OCI-LY7 (cell line): ENCODE results near the gene GPR153. TPM values are rescaled to one million over a fixed set of nuclear protein-coding genes. Genes with fewer than 3 reads are reported as not detected.

Experiments
- BruUV-seq: library from RNA; stranded (reverse); fragments of 400-500 nt; replicated peaks from 2 replicates; lab custom pipeline; 2021; lab: Mats Ljungman, UMichigan
- CTCF ChIA-PET: fragments of 300-600 bp; sonication (Branson Sonifier 250); formaldehyde crosslinking; loops from one replicate; lab custom pipeline; 2022; ENCODE audit warnings: antibody characterized with exemption; ENCODE audit not compliant: unreplicated experiment; lab: Charles Lee
- POLR2A ChIA-PET: fragments of 300-600 bp; sonication (Branson Sonifier 250); formaldehyde crosslinking; loops from one replicate; lab custom pipeline; 2022; ENCODE audit warnings: antibody characterized with exemption; lab: Charles Lee
- DNase-seq: peaks from one replicate; pipeline ENCODE4 v3.0.0-alpha.2; 2015; ENCODE audit warnings: low spot score
- H2AFZ ChIP-seq: fragments of 200-600 bp; sonication (generic), shearing (Covaris generic); 2 replicates; pipeline ENCODE4 v1.6.1; 2014; ENCODE audit warnings: mild to moderate bottlenecking, antibody characterized with exemption, low read length, moderate library complexity
- H3K27ac ChIP-seq: fragments of 200-600 bp; sonication (generic); 2 replicates; pipeline ENCODE4 v1.5.1; 2014; ENCODE audit warnings: mixed run types, low read depth, mild to moderate bottlenecking, moderate library complexity, low read length, inconsistent platforms; ENCODE audit not compliant: poor library complexity, severe bottlenecking
- H3K36me3 ChIP-seq: fragments of 200-600 bp; sonication (generic); 2 replicates; pipeline ENCODE4 v1.6.1; 2014; ENCODE audit warnings: mild to moderate bottlenecking, antibody characterized with exemption, low read length, moderate library complexity, mixed read lengths; ENCODE audit not compliant: insufficient read depth
- H3K4me1 ChIP-seq: fragments of 200-600 bp; sonication (generic); 2 replicates; pipeline ENCODE4 v1.5.1; 2014; ENCODE audit warnings: mild to moderate bottlenecking, low read length; ENCODE audit not compliant: insufficient read depth, poor library complexity, severe bottlenecking
- H3K4me2 ChIP-seq: fragments of 200-600 bp; sonication (generic); 2 replicates; pipeline ENCODE4 v1.6.1; 2014; ENCODE audit warnings: mild to moderate bottlenecking, low read length
- H3K4me3 ChIP-seq: fragments of 200-600 bp; sonication (generic); 2 replicates; pipeline ENCODE4 v1.5.1; 2014; ENCODE audit warnings: mild to moderate bottlenecking, low read depth, low read length; ENCODE audit not compliant: poor library complexity, severe bottlenecking
- H3K79me2 ChIP-seq: fragments of 200-600 bp; sonication (generic); 2 replicates; pipeline ENCODE4 v1.6.1; 2016; ENCODE audit warnings: low read depth, mild to moderate bottlenecking, low read length, moderate library complexity, mixed read lengths; ENCODE audit not compliant: insufficient read depth
- H3K9me2 ChIP-seq: fragments of 200-600 bp; sonication (generic); 2 replicates; pipeline ENCODE4 v1.6.1; 2016; ENCODE audit warnings: mild to moderate bottlenecking, low read length, mixed read lengths; ENCODE audit not compliant: insufficient read depth
- H3K9me3 ChIP-seq: fragments of 200-600 bp; sonication (generic); 2 replicates; pipeline ENCODE4 v1.6.1; 2014; ENCODE audit warnings: mild to moderate bottlenecking, mixed run types, low read length, mixed read lengths
- H4K20me1 ChIP-seq: fragments of 200-600 bp; sonication (generic); 2 replicates; pipeline ENCODE4 v1.6.1; 2014; ENCODE audit warnings: mild to moderate bottlenecking, antibody characterized with exemption, low read length, moderate library complexity, mixed read lengths; ENCODE audit not compliant: insufficient read depth
- EZH2phosphoT487 ChIP-seq: fragments of 200-600 bp; sonication (generic); IDR thresholded peaks from 2 replicates; pipeline ENCODE4 v1.6.1; 2018; ENCODE audit warnings: low read depth, borderline replicate concordance, mild to moderate bottlenecking, mixed run types, antibody characterized with exemption, low read length, moderate library complexity, mixed read lengths
- intact Hi-C: fragments of 100-400 bp; cut with micrococcal nuclease; formaldehyde crosslinking; loops from one replicate; pipeline ENCODE4 v1.10.0; 2022; ENCODE audit not compliant: unreplicated experiment
- total RNA-seq, 2 experiments: library from RNA; depleted of rRNA in 1 of 2; stranded (reverse); fragments of >200 nt in 1 of 2; shearing (Covaris generic) in 1 of 2; gene quantifications; 2 replicates each; pipeline ENCODE4 v1.2.3, GENCODE V29; 2014 to 2022
- TF ChIP-seq, protein P1 (sequence below): fragments of 200-600 bp; sonication (generic); conservative IDR thresholded peaks from 2 replicates; pipeline ENCODE4 v1.5.1; 2014; ENCODE audit warnings: mild to moderate bottlenecking, antibody characterized with exemption, low read length, moderate library complexity, mixed read lengths

GPR153 gene
- total RNA-seq, 2 experiments from 2014 or later: not detected

DNA sequence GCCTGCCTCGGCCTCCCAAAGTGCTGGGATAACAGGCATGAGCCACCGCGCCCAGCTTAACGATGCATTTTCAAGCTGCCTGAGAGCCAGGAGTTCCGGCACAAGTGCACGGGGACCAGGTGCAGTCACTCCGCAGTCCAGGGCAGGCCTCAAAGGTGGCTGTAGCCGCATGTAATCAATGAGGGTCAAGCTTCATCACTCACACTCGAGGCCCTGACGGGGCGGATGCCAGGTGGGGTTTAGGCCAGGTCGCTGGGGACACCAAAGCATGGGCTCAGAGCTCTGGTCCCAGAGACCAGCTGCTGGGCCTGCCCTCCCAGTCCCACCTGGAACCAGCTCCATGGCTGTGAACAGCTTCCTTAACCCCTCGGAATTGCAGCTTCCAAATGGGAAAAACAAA, 26.1 kb upstream of the GPR153 start:
- Histone ChIP-seq H3K4me2 (no peak overlapping the region), H4K20me1 (no peaks in the 10 kb centered on the region), H3K36me3 (no peaks in the 10 kb centered on the region), H3K27ac (no peak overlapping the region), H3K4me1 (no peaks in the 10 kb centered on the region), H3K9me3 (no peaks in the 10 kb centered on the region), H3K79me2 (no peaks in the 10 kb centered on the region), H3K4me3 (no peak overlapping the region), H3K9me2 (no peaks in the 10 kb centered on the region), H2AFZ (no peak overlapping the region)
- TF ChIP-seq, protein P1, sequence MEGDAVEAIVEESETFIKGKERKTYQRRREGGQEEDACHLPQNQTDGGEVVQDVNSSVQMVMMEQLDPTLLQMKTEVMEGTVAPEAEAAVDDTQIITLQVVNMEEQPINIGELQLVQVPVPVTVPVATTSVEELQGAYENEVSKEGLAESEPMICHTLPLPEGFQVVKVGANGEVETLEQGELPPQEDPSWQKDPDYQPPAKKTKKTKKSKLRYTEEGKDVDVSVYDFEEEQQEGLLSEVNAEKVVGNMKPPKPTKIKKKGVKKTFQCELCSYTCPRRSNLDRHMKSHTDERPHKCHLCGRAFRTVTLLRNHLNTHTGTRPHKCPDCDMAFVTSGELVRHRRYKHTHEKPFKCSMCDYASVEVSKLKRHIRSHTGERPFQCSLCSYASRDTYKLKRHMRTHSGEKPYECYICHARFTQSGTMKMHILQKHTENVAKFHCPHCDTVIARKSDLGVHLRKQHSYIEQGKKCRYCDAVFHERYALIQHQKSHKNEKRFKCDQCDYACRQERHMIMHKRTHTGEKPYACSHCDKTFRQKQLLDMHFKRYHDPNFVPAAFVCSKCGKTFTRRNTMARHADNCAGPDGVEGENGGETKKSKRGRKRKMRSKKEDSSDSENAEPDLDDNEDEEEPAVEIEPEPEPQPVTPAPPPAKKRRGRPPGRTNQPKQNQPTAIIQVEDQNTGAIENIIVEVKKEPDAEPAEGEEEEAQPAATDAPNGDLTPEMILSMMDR: no peak
- TF ChIP-seq EZH2phosphoT487: no peak
- no peak for DNase-seq
- intact Hi-C loops: no loop called here
- ChIA-PET POLR2A (interaction anchor here (0.6 kb wide), 1 partner anchor 220 kb away, joined by 6 read pairs; no protein-coding TSS in a partner anchor), CTCF (no interaction called here)
- BruUV-seq: no TSS peak

DNA sequence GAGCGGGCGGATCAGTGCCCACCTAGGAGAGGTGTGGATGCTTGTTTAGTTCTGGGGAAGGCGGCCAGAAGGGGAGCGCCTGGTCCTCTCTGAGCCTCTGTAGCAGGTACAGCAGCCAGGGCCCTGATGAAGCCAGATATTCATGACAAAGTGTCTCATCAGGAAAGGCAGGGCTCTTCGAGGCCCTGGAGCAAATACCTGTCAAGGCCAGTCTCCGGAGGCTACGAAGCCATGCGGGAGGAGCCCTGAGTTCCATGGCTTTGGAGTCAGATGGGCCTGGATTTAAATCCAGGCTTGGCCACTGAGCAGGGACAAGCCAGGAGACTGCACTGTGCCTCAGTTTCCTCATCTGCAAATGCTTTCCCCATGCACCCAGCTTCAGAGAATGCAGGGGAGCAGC, 25.4 kb upstream of the GPR153 start:
- Histone ChIP-seq H2AFZ (no peak overlapping the region), H3K4me3 (no peak overlapping the region), H3K9me3 (no peaks in the 10 kb centered on the region), H4K20me1 (no peaks in the 10 kb centered on the region), H3K4me2 (no peak overlapping the region), H3K79me2 (no peaks in the 10 kb centered on the region), H3K9me2 (no peaks in the 10 kb centered on the region), H3K36me3 (no peaks in the 10 kb centered on the region), H3K4me1 (no peaks in the 10 kb centered on the region), H3K27ac (no peak overlapping the region)
- CTCF ChIA-PET: no interaction called here
- TF ChIP-seq EZH2phosphoT487: no peak
- TF ChIP-seq, protein P1: no peak
- intact Hi-C loops: no loop called here
- POLR2A ChIA-PET: no interaction called here
- no peak for DNase-seq
- no TSS peak for BruUV-seq

DNA sequence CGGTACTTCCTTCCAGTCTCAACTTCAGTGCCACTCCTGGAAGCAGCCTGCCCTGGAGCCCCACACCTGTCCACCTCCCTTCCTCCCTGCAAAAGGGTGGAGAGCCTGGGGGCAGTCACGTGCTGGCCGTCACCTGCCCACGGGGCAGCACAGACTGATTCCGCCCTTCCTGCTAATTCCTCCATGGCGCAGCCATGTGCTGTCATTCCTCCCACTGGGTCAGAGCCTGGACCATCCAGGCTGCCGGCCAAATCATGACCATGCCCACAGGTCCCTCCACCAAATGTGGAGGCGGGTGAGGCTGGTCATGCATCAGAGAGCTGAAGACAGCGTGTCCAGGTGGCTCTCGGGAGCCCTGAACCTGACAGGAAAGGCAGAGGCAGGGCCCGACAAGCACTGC, 24.4 kb upstream of the GPR153 start:
- no peak for DNase-seq
- no peaks in the 10 kb centered on the region for H4K20me1 ChIP-seq
- no TSS peak for BruUV-seq

More for the DNA sequence above, 24.4 kb upstream of the GPR153 start:
- no peaks in the 10 kb centered on the region for H3K36me3 ChIP-seq
- TF ChIP-seq EZH2phosphoT487: no peak
- TF ChIP-seq, protein P1: no peak
- POLR2A ChIA-PET: no interaction called here
- H3K4me3 ChIP-seq: no peak overlapping the region
- no peaks in the 10 kb centered on the region for H3K9me3 ChIP-seq
- no peak overlapping the region for H2AFZ ChIP-seq
- CTCF ChIA-PET: no interaction called here
- intact Hi-C loops: no loop called here
- no peak overlapping the region for H3K27ac ChIP-seq
- H3K4me2 ChIP-seq: no peak overlapping the region
- H3K79me2 ChIP-seq: no peaks in the 10 kb centered on the region
- no peaks in the 10 kb centered on the region for H3K9me2 ChIP-seq
- no peaks in the 10 kb centered on the region for H3K4me1 ChIP-seq
